GM19452 (cell line): Measurements from ENCODE around the gene N4BP2.
"Not testable (repeated sequence)": the region's sequence is repeated elsewhere in the genome, so short reads cannot be mapped to it uniquely, and the experiment has no call there.

Experiments
- ATAC-seq: cut with Tn5 transposase; IDR thresholded peaks from one replicate; pipeline ENCODE4 v1.9.1; 2021; ENCODE audit not compliant: unreplicated experiment

The N4BP2 gene

GRCh38 chr4:40056716-40057585 is at the start of gene N4BP2:
N4BP2 (plus strand) TSS chr4:40056850; CDS start chr4:40097341, 40,491 bp downstream.
- ATAC-seq: peak; percentile 50

GRCh38 chr4:40016007-40016406 is 40.6 kb upstream of the N4BP2 start:
- ATAC-seq: no peak

GRCh38 chr4:40020221-40020620 is 36.4 kb upstream of the N4BP2 start:
- ATAC-seq: no peak

GRCh38 chr4:40021116-40021515 is 35.5 kb upstream of the N4BP2 start:
- not testable (repeated sequence) for ATAC-seq

GRCh38 chr4:40024049-40024448 is 32.6 kb upstream of the N4BP2 start:
- ATAC-seq: not testable (repeated sequence)

GRCh38 chr4:40032785-40033184 is 23.9 kb upstream of the N4BP2 start:
- ATAC-seq: no peak

- no peak for ATAC-seq
Measured at GRCh38 chr4:40033613-40034012, 23.0 kb upstream of the N4BP2 start.

GRCh38 chr4:40038977-40039376 is 17.7 kb upstream of the N4BP2 start:
- no peak for ATAC-seq

- ATAC-seq: no peak
Measured at GRCh38 chr4:40040908-40041307, 15.7 kb upstream of the N4BP2 start.

- ATAC-seq: no peak
Measured at GRCh38 chr4:40043786-40044185, 12.9 kb upstream of the N4BP2 start.

GRCh38 chr4:40046311-40046980 is 10.2 kb upstream of the N4BP2 start:
- ATAC-seq: no peak

GRCh38 chr4:40053161-40053560 is 3.5 kb upstream of the N4BP2 start:
- no peak for ATAC-seq

- ATAC-seq: no peak
Measured at GRCh38 chr4:40055511-40055862, 1.2 kb upstream of the N4BP2 start.

GRCh38 chr4:40055863-40056715 is 561 bp upstream of the N4BP2 start:
- ATAC-seq: peak; percentile 22

GRCh38 chr4:40057586-40058091 is 989 bp downstream of the N4BP2 start:
- ATAC-seq: peak; percentile 64

- no peak for ATAC-seq
Measured at GRCh38 chr4:40058121-40058520, 1.5 kb downstream of the N4BP2 start.

GRCh38 chr4:40058854-40059253 is 2.2 kb downstream of the N4BP2 start:
- no peak for ATAC-seq

- ATAC-seq: no peak
Measured at GRCh38 chr4:40059362-40059761, 2.7 kb downstream of the N4BP2 start.

- ATAC-seq: no peak
Measured at GRCh38 chr4:40065010-40065409, 8.4 kb downstream of the N4BP2 start.

GRCh38 chr4:40066651-40067050 is 10.0 kb downstream of the N4BP2 start:
- no peak for ATAC-seq

- ATAC-seq: no peak
Measured at GRCh38 chr4:40070387-40070786, 13.7 kb downstream of the N4BP2 start.
